Ascending aorta (tissue), 2 donors: ENCODE results near the gene UBL3. TPM values are rescaled to one million over a fixed set of nuclear protein-coding genes. Genes with fewer than 3 reads are reported as not detected.

ENCODE experiments used
- DNase-seq, 2 donors: peaks; one replicate each; pipeline ENCODE4 v3.0.0-alpha.2; 2019; ENCODE audit warnings: low spot score in 2 of 2
- H3K27ac ChIP-seq, 2 donors: fragments of 200-600 bp; sonication (generic); one replicate each; pipeline ENCODE4 v1.5.1; 2016 to 2017; ENCODE audit warnings: mild to moderate bottlenecking in 1 of 2
- H3K27me3 ChIP-seq: fragments of 200-600 bp; sonication (generic); one replicate; pipeline ENCODE4 v1.5.1; 2017
- H3K36me3 ChIP-seq, 2 donors: fragments of 200-600 bp; sonication (generic); one replicate each; pipeline ENCODE4 v1.5.1; 2016
- H3K4me1 ChIP-seq, 2 donors: fragments of 200-600 bp; sonication (generic); one replicate each; pipeline ENCODE4 v1.5.1; 2016 to 2017; ENCODE audit warnings: mild to moderate bottlenecking in 1 of 2
- H3K4me3 ChIP-seq, 2 donors: fragments of 200-600 bp; sonication (generic); one replicate each; pipeline ENCODE4 v1.5.1; 2016 to 2017; ENCODE audit warnings: mild to moderate bottlenecking in 1 of 2
- H3K9me3 ChIP-seq, 2 donors: fragments of 200-600 bp; sonication (generic); one replicate each; pipeline ENCODE4 v1.5.1; 2016
- CTCF ChIP-seq, 3 experiments: fragments of 200-600 bp in 2 of 3; fragments of 450-650 bp in 1 of 3; sonication (generic) in 2 of 3; IDR thresholded peaks; one replicate each; pipeline ENCODE4 v1.5.1; 2016 to 2019; ENCODE audit warnings: antibody characterized with exemption in 3 of 3, mild to moderate bottlenecking in 1 of 3, moderate library complexity in 1 of 3
- intact Hi-C: fragments of 100-400 bp; cut with DNase I; formaldehyde crosslinking; loops from one replicate; pipeline ENCODE4 v1.15.1; 2023
- total RNA-seq: library from RNA; depleted of rRNA; stranded (reverse); fragments of >200 nt; gene quantifications from one replicate; pipeline ENCODE4 v1.1.0, GENCODE V29; 2016

The UBL3 gene
- total RNA-seq, 1 donor from 2014 or later: 17.9 TPM

- Histone ChIP-seq H3K27ac (no peak overlapping the region), H3K36me3 (no peaks in the 10 kb centered on the region), H3K9me3 (no peaks in the 10 kb centered on the region), H3K4me1 (no peaks in the 10 kb centered on the region), H3K4me3 (no peak overlapping the region), H3K27me3 (no peaks in the 10 kb centered on the region)
- TF ChIP-seq CTCF (IDR thresholded peaks at IDR 0.05): no peak
- intact Hi-C loops: no loop called here
- no peak for DNase-seq
Observed at GRCh38 chr13:29858667-29859066, 8.2 kb upstream of the UBL3 start.

GRCh38 chr13:29858231-29858630 lies 7.8 kb upstream of the UBL3 start:
- no peak for TF ChIP-seq CTCF (IDR thresholded peaks at IDR 0.05)
- H3K9me3 ChIP-seq: no peaks in the 10 kb centered on the region

GRCh38 chr13:29857085-29857484 lies 6.7 kb upstream of the UBL3 start:
- intact Hi-C loops: no loop called here

More at GRCh38 chr13:29858231-29858630, 7.8 kb upstream of the UBL3 start:
- no peak for DNase-seq
- Histone ChIP-seq H3K4me3 (no peak overlapping the region), H3K27me3 (no peaks in the 10 kb centered on the region), H3K4me1 (no peaks in the 10 kb centered on the region), H3K36me3 (no peaks in the 10 kb centered on the region), H3K27ac (no peak overlapping the region)
- intact Hi-C loops: no loop called here

GRCh38 chr13:29856426-29856825 lies 6.0 kb upstream of the UBL3 start:
- Histone ChIP-seq H3K27me3 (no peaks in the 10 kb centered on the region), H3K27ac (no peak overlapping the region), H3K4me3 (no peak overlapping the region), H3K9me3 (no peaks in the 10 kb centered on the region), H3K36me3 (no peaks in the 10 kb centered on the region), H3K4me1 (no peaks in the 10 kb centered on the region)
- no peak for TF ChIP-seq CTCF (IDR thresholded peaks at IDR 0.05)
- intact Hi-C loops: no loop called here
- no peak for DNase-seq

More at GRCh38 chr13:29857085-29857484, 6.7 kb upstream of the UBL3 start:
- DNase-seq: no peak
- no peak overlapping the region for H3K4me3 ChIP-seq
- no peaks in the 10 kb centered on the region for H3K4me1 ChIP-seq
- H3K27me3 ChIP-seq: no peaks in the 10 kb centered on the region
- TF ChIP-seq CTCF (IDR thresholded peaks at IDR 0.05): no peak
- no peak overlapping the region for H3K27ac ChIP-seq
- no peaks in the 10 kb centered on the region for H3K36me3 ChIP-seq
- H3K9me3 ChIP-seq: no peaks in the 10 kb centered on the region

- no peaks in the 10 kb centered on the region for H3K9me3 ChIP-seq
- no peaks in the 10 kb centered on the region for H3K36me3 ChIP-seq
- no peak for DNase-seq
- no peak overlapping the region for H3K4me3 ChIP-seq
- H3K27ac ChIP-seq: no peak overlapping the region
- TF ChIP-seq CTCF (IDR thresholded peaks at IDR 0.05): no peak
- no peaks in the 10 kb centered on the region for H3K27me3 ChIP-seq
- no peaks in the 10 kb centered on the region for H3K4me1 ChIP-seq
- intact Hi-C loops: no loop called here
Observed at GRCh38 chr13:29855784-29856183, 5.4 kb upstream of the UBL3 start.

- TF ChIP-seq CTCF (IDR thresholded peaks at IDR 0.05): no peak
Observed at GRCh38 chr13:29855009-29855408, 4.6 kb upstream of the UBL3 start.

More at GRCh38 chr13:29855009-29855408, 4.6 kb upstream of the UBL3 start:
- intact Hi-C loops: no loop called here
- Histone ChIP-seq H3K4me1 (no peaks in the 10 kb centered on the region), H3K36me3 (no peaks in the 10 kb centered on the region), H3K27ac (no peak overlapping the region), H3K27me3 (no peaks in the 10 kb centered on the region), H3K9me3 (no peaks in the 10 kb centered on the region), H3K4me3 (no peak overlapping the region)
- DNase-seq: no peak
